VCaP (cell line): ENCODE results near the gene BANF2.
"Not testable (repeated sequence)": the region's sequence is repeated elsewhere in the genome, so short reads cannot be mapped to it uniquely, and the experiment has no call there.

ENCODE experiments used
- H3K27ac ChIP-seq: fragments of 450-650 bp; 2 replicates; pipeline ENCODE4 v1.5.1; 2017
- TF ChIP-seq, protein P1 (sequence below): fragments of 450-650 bp; conservative IDR thresholded peaks from 2 replicates; pipeline ENCODE4 v1.5.1; 2017; ENCODE audit warnings: mild to moderate bottlenecking, moderate library complexity

Gene BANF2

DNA sequence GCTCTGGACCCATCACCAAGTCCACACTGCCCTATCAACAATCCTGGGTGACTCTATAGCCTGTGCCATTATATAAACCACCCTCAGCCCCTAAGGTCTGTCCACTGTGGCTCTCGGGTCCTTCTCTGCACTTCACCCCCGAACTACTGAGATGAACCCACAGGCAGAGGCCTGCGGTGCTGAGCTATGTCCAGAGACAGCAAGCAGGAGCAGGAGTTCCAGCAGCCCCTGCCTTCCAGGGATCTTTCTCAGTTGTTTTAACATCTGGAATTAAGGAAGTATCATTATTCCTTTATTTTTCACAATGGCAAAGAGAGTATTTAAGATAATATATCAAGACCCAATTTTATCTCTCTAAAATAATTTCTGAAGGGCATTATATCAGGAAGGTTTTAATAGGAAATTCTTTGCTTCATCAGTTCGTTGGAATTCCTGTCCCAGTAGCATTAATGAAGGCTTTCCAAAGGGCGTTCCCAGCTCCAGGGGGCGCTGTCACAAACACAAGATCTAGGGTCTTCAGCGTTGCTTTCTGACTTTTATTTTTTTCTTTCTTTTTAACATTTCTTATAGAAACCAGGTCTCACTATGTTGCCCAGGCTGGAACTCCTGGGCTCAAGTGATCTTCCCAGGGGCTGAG is 45.0 kb upstream of the BANF2 start:
- TF ChIP-seq, protein P1, sequence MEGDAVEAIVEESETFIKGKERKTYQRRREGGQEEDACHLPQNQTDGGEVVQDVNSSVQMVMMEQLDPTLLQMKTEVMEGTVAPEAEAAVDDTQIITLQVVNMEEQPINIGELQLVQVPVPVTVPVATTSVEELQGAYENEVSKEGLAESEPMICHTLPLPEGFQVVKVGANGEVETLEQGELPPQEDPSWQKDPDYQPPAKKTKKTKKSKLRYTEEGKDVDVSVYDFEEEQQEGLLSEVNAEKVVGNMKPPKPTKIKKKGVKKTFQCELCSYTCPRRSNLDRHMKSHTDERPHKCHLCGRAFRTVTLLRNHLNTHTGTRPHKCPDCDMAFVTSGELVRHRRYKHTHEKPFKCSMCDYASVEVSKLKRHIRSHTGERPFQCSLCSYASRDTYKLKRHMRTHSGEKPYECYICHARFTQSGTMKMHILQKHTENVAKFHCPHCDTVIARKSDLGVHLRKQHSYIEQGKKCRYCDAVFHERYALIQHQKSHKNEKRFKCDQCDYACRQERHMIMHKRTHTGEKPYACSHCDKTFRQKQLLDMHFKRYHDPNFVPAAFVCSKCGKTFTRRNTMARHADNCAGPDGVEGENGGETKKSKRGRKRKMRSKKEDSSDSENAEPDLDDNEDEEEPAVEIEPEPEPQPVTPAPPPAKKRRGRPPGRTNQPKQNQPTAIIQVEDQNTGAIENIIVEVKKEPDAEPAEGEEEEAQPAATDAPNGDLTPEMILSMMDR: peak; percentile 55
- no peak overlapping the region for H3K27ac ChIP-seq

DNA sequence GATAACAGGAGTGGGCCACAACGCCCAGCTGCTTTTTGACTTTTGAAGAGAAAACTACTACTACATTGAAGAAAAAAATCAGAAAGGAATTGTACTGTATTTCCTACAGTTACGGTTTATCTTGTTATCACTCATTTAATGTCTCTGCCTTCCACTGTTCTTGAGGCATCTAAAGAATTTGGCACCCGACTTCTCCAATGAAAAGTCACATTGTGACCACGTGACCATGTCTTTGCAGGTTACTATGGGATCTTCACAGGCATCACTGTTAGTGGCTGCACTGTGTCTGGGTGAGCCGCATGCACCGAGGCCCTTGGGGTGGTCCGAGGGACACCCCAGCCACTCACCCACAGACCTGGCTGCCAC is 44.5 kb upstream of the BANF2 start:
- TF ChIP-seq, protein P1: peak; percentile 24
- H3K27ac ChIP-seq: no peak overlapping the region

DNA sequence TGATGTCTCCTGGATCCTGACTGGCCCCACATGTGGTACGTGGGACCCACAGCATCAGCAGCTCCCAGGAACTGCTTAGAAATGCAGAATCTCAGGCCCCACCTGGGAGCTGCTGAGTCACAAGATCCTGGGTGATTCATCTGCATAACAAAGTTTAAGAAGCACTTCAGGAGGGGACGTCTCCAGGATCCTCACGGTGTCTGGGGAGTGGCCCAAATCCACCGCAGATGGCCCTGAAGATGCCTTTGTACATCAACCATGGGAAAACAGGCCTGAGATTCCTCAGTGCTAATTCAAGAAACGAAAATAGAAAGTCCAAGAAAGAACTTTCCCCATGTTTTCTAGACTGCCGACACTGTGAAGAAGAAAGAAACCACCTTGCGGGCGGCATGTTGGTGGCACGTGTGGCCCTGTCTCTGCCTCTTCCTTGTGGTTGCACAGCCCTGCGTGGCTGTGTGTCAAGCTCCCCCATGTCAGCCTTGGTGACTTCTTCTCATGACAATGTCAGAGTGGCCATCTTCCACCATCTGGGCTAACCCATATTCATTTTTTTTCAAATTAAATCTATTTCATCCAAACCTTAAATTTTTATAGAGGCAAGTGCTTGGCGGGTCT is 43.8 kb upstream of the BANF2 start:
- no peak overlapping the region for H3K27ac ChIP-seq
- TF ChIP-seq, protein P1: no peak

DNA sequence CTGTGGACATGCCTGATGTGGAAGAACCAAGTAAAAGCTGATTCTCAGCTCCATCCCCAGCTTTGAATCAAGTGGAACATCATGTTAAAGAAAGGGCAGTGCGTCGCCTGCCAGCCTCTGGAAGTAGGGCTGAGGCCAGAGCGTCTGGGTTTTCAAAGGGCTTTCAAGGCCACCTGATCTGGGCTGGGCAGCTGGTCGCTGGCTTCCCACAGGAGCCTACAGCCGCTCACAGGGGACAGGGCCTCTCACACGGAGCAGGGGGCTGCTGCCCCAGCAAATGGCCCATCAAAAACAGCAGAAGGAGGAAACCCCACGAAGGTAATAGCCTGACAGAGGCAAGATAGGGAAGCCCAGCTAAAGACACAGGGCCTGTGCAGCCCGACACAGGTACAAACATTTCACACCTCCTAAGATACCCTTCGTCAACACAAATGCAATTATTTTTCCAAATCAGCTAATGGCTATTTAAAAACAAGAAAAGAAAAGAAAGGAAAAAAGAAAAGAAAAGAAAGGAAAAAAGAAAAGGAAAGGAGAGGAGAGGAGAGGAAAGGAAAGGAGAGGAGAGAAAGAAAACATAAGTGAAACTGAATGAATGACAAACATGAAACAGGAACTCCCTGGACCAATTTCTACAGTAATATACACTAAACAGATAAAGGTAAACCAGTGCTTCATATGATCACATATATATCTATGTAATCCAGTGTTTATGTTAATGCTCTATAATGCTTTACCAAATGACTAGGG is 42.5 kb upstream of the BANF2 start:
- H3K27ac ChIP-seq: no peak overlapping the region
- TF ChIP-seq, protein P1: no peak

DNA sequence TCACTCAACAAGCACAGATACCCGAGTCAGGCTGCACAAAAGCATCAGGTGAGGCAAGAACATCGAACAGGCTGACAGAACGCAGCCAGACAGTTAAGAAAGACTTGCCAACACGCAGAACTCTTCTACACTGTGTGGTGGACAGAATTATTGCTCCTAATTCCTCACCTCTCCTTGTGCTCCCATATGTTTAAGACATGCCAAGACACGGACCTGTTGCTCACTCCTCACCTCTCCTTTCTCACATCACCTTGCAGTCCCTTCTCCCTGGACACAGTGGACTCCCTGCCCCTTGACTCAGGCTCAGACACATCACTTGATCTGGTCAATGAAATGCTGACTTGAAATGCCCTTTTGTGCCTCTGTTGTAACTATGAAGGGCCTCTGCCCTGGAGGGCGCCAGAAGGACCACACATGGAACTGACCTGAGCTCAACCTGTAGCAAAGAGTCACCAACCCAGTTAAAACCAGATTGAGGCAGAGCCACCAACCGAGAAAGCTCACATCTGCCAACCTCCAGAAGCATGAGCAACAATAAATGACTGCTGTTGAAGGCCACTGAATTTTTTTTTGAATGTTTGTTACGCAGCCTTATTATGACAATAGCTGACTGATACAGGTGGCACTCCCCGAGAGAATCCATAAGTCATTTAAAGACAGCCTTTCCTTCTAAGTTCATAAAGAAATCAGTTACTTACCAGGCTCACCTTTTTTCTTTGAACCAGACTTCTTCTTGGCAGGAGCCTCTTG is 41.7 kb upstream of the BANF2 start:
- TF ChIP-seq, protein P1: no peak
- no peak overlapping the region for H3K27ac ChIP-seq

DNA sequence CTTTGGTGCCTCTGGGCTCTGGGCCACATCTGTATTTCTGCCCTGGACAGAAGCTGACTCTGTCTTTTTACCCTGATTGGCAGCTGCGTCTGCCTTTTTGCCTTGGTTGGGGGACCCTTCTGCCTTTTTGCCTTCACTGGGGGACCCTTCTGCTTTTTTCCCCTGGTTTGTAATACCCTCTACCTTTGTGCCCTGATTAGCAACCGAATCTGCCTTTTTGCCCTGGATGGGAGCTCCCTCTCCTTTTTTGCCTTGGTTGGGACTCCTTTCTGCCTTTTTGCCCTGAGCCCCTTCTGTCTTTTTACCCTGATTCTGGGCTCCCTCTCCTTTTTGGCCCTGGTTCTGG is 41.1 kb upstream of the BANF2 start:
- no peak overlapping the region for H3K27ac ChIP-seq
- TF ChIP-seq, protein P1: no peak

DNA sequence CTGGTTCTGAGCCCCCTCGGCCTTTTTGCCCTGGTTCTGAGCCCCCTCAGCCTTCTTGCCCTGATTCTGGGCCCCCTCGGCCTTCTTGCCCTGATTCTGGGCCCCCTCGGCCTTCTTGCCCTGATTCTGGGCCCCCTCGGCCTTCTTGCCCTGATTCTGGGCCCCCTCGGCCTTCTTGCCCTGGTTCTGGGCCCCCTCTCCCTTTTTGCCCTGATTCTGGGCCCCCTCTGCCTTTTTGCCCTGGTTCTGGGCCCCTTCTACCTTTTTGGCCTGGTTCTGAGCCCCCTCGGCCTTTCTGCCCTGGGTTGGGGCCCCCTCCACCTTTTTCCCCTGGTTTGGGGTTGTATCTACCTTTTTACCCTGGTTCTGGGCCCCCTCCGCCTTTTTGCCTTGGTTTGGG is 40.4 kb upstream of the BANF2 start:
- H3K27ac ChIP-seq: not testable (repeated sequence)
